C4-2B (cell line): Measurements from ENCODE around the gene ME1.

Experiments
- CTCF ChIP-seq: fragments of 450-650 bp; conservative IDR thresholded peaks from 2 replicates; pipeline ENCODE4 v1.5.1; 2017; ENCODE audit warnings: mild to moderate bottlenecking
- ZFX ChIP-seq: fragments of 450-650 bp; IDR thresholded peaks from 2 replicates; pipeline ENCODE4 v1.6.1; 2017

DNA sequence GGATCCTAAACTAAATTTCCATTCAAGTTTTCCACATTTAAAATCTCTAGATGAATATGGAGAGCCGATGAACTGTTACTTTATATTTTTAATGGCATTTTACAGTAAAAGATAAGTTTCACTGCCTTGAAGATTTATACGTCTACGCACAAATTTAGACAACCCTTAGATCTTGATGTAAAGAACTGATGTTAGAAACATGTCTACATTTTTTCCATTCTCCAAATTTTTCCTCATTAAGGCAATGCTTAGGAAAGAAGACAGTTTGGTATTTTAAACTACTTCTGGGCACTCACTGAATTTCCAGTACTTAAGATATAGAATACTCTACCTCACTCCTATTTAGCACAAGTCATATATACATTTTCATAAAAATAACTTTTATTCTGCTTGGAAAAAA lies 45.4 kb downstream of the ME1 start:
- no peak for TF ChIP-seq CTCF
- TF ChIP-seq ZFX = no peak
